ENCODE measurements around the gene PPP1R14B.

Gene PPP1R14B

GRCh38 chr11:64210301-64211020 lies 36.3 kb downstream of the PPP1R14B start:
- no peak for DNase-seq (ENCODE audit: low read depth)

- DNase-seq (ENCODE audit: low read depth): no peak
These were observed 37.2 kb downstream of the PPP1R14B start for GRCh38 chr11:64209563-64209843.

- DNase-seq (ENCODE audit: low read depth): no peak
These were observed 37.8 kb downstream of the PPP1R14B start for GRCh38 chr11:64208796-64209562.

- no peak for DNase-seq (ENCODE audit: low read depth)
These were observed 38.5 kb downstream of the PPP1R14B start for GRCh38 chr11:64208086-64208795.

DNA sequence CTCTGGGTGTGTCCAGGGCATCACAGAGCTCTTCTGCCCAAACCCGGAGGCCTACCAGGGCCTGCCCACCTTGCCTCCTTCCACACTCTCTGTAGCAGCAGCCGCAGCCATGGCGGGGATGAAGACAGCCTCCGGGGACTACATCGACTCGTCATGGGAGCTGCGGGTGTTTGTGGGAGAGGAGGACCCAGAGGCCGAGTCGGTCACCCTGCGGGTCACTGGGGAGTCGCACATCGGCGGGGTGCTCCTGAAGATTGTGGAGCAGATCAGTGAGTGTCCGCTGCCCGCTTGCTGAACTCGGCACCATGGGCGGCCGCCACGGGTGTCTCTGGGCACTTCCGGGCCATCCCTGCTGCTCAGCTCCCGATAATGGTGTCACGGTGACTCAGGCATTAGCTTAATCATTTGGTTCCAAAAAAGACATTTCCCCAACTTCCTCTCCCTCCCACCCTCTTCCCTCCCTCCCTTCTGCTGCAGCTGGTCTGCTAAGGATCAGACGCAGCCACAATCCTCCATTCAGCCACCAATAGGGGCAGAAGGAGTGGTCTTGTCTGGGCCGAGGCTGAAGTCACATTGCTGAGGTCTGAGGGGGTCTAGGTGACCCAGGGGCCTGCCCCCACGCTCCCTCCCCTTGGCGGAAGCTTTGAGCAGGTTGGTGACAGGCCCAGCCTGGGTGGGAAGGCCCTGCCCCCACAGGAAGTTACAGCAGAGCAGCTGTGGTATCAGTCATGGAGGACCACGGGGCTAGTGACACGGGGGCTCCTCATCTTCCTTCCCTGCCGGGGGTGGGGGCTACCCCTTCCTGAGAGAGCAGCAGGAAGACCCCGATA lies 39.3 kb downstream of the PPP1R14B start:
- DNase-seq (ENCODE audit: low read depth): no peak

GRCh38 chr11:64206457-64207255 lies 40.1 kb downstream of the PPP1R14B start, which contains the start of gene FERMT3:
FERMT3 (plus strand) TSS chr11:64206721; CDS start chr11:64207365, 644 bp downstream.
- DNase-seq (ENCODE audit: low read depth): no peak

DNA sequence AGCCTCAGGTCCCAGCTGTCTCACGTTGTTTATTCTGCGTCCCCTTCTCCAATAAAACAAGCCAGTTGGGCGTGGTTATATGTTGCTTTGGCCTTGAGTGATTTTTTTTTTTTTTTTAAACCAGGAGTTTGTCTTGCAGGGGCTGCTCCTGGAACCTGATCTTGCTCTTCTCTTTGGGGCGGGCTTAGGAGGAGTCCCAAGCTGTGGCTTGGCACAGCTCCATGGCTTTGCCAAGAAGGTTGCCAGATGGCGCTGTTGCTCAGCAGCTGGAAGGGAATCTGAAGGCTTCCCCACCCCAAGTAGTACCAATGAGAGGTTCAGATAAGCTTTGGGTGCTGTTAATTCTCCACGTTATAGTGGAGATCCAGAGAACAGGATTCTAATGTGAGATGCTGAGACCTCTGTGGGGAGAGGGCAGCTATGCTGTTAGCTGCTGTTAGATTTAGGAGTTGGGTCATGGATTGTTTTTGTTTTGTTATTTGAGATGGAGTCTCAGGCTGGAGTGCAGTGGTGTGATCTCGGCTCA lies 42.2 kb downstream of the PPP1R14B start:
- peak; percentile 88 for DNase-seq (ENCODE audit: low read depth)

- no peak for DNase-seq (ENCODE audit: low read depth)
These were observed 42.7 kb downstream of the PPP1R14B start for GRCh38 chr11:64204080-64204440.

GRCh38 chr11:64203421-64204079 lies 43.2 kb downstream of the PPP1R14B start:
- DNase-seq (ENCODE audit: low read depth): no peak

GRCh38 chr11:64202992-64203391 lies 43.8 kb downstream of the PPP1R14B start:
- no peak for DNase-seq (ENCODE audit: low read depth)

GRCh38 chr11:64201543-64201942 lies 45.2 kb downstream of the PPP1R14B start:
- no peak for DNase-seq (ENCODE audit: low read depth)

GRCh38 chr11:64198511-64198910 lies 48.2 kb downstream of the PPP1R14B start:
- no peak for DNase-seq (ENCODE audit: low read depth)

DNA sequence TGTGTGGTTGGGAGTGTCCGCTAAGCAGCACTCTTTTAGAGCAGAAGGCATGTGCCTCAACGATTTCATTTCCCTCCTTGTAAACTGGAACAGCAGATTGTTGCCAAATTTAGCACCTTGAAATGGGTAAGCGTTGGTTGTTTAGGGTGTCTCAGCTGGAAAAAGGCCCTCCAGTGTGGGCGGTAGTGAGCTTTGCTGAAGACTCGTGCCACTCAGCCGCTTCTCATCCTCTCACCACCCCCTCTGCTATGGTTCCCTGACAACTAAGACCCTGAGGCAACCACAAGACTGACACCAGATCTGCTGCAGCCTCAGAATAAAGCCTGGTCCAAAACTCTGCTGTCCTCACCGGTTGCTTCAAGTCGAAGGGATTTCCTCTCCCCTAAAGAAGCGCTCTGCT lies 50.1 kb downstream of the PPP1R14B start:
- no peak for DNase-seq (ENCODE audit: low read depth)
